Testis (tissue), 3 donors: ENCODE results near the gene VWF. TPM values are rescaled to one million over a fixed set of nuclear protein-coding genes. Genes with fewer than 3 reads are reported as not detected.

Experiments
- DNase-seq: peaks from one replicate; pipeline ENCODE4 v3.0.0-alpha.2; 2019
- H3K27ac ChIP-seq, 2 donors: fragments of 200-600 bp; sonication (generic); one replicate each; pipeline ENCODE4 v1.5.1; 2019
- H3K27me3 ChIP-seq: fragments of 200-600 bp; sonication (generic); one replicate; pipeline ENCODE4 v1.5.1; 2019
- H3K36me3 ChIP-seq: fragments of 200-600 bp; sonication (generic); one replicate; pipeline ENCODE4 v1.5.1; 2017; ENCODE audit warnings: low read depth; ENCODE audit errors: missing control alignments
- H3K4me1 ChIP-seq: fragments of 200-600 bp; sonication (generic); one replicate; pipeline ENCODE4 v1.5.1; 2019
- H3K4me3 ChIP-seq, 2 donors: fragments of 200-600 bp; sonication (generic); one replicate each; pipeline ENCODE4 v1.5.1; 2017 to 2019
- H3K9me3 ChIP-seq: fragments of 200-600 bp; sonication (generic); one replicate; pipeline ENCODE4 v1.5.1; 2017
- CTCF ChIP-seq, 3 experiments: fragments of 450-650 bp in 2 of 3; fragments of 200-600 bp in 1 of 3; sonication (generic) in 1 of 3; IDR thresholded peaks; one replicate each; pipeline ENCODE4 v1.5.1; 2016 to 2019; ENCODE audit warnings: antibody characterized with exemption in 3 of 3, mild to moderate bottlenecking in 2 of 3, moderate library complexity in 1 of 3
- POLR2A ChIP-seq: fragments of 450-650 bp; IDR thresholded peaks from one replicate; pipeline ENCODE4 v1.6.1; 2017; ENCODE audit warnings: antibody characterized with exemption, mild to moderate bottlenecking, moderate library complexity
- WGBS, 2 donors: methylation state at CpG; one replicate each; pipeline ENCODE4 v1.1.5; 2018; 5-methylcytosine and 5-hydroxymethylcytosine counted together
- intact Hi-C: fragments of 100-400 bp; cut with DNase I; formaldehyde crosslinking; loops from one replicate; pipeline ENCODE4 v1.15.1; 2023; ENCODE audit warnings: low total_unique reads
- polyA plus RNA-seq: library from polyadenylated mRNA; stranded (reverse); fragments of 350-450 nt; fragmentation: Illumina TruSeq; extraction: RNeasy Lipid Tissue Mini Kit (QIAGEN cat#74804); gene quantifications from one replicate; pipeline ENCODE4 v1.2.3, GENCODE V29; 2014; ENCODE audit warnings: low read depth, low replicate concordance; ENCODE audit not compliant: insufficient read depth
- total RNA-seq, 2 donors: library from RNA; depleted of rRNA; stranded (reverse); fragments of >200 nt; gene quantifications; one replicate each; pipeline ENCODE4 v1.2.3, GENCODE V29; 2016

VWF gene
- total and polyA plus RNA-seq, 3 donors from 2014 or later: 68.3 to 86.2 (median 83.7) TPM

- intact Hi-C loops: no loop called here
- TF ChIP-seq POLR2A: no peak
- no peak for TF ChIP-seq CTCF (IDR thresholded peaks at IDR 0.05)
- no peak overlapping the region for H3K27ac ChIP-seq
- WGBS, 2 donors: 96% methylated on average over 2 of the region's 2 CpGs
- DNase-seq: no peak
- H3K4me3 ChIP-seq: no peak overlapping the region
- no peaks in the 10 kb centered on the region for H3K27me3 ChIP-seq
- H3K4me1 ChIP-seq: no peaks in the 10 kb centered on the region
- no peaks in the 10 kb centered on the region for H3K36me3 ChIP-seq
- H3K9me3 ChIP-seq: no peaks in the 10 kb centered on the region
Measured at GRCh38 chr12:5902736-5903135, 221.7 kb downstream of the VWF start.

- Histone ChIP-seq H3K4me3 (no peak overlapping the region), H3K4me1 (no peaks in the 10 kb centered on the region), H3K36me3 (no peaks in the 10 kb centered on the region), H3K9me3 (no peaks in the 10 kb centered on the region), H3K27me3 (no peaks in the 10 kb centered on the region), H3K27ac (no peak overlapping the region)
- 93% methylated on average over 6 of the region's 6 CpGs for WGBS, 2 donors
- DNase-seq: no peak
- intact Hi-C loops: no loop called here
- TF ChIP-seq CTCF (IDR thresholded peaks at IDR 0.05): no peak
- no peak for TF ChIP-seq POLR2A
Measured at GRCh38 chr12:5901416-5901815, 223.1 kb downstream of the VWF start.

- Histone ChIP-seq H3K4me3 (no peak overlapping the region), H3K27me3 (no peaks in the 10 kb centered on the region), H3K9me3 (no peaks in the 10 kb centered on the region), H3K4me1 (no peaks in the 10 kb centered on the region), H3K27ac (no peak overlapping the region), H3K36me3 (no peaks in the 10 kb centered on the region)
- intact Hi-C loops: no loop called here
- DNase-seq: no peak
- 49 to 53% methylated on average over 15 of the region's 15 CpGs for WGBS, 2 donors
- no peak for TF ChIP-seq CTCF (IDR thresholded peaks at IDR 0.05)
- TF ChIP-seq POLR2A: no peak
Measured at GRCh38 chr12:5900533-5901205, 223.8 kb downstream of the VWF start.

GRCh38 chr12:5900076-5900475, 224.4 kb downstream of the VWF start:
- intact Hi-C loops: no loop called here
- 61 to 64% methylated on average over 4 of the region's 4 CpGs for WGBS, 2 donors
- Histone ChIP-seq H3K36me3 (no peaks in the 10 kb centered on the region), H3K27ac (no peak overlapping the region), H3K9me3 (no peaks in the 10 kb centered on the region), H3K4me3 (no peak overlapping the region), H3K27me3 (no peaks in the 10 kb centered on the region), H3K4me1 (no peaks in the 10 kb centered on the region)
- no peak for TF ChIP-seq CTCF (IDR thresholded peaks at IDR 0.05)
- TF ChIP-seq POLR2A: no peak
- no peak for DNase-seq

- H3K36me3 ChIP-seq: no peaks in the 10 kb centered on the region
- H3K4me3 ChIP-seq: no peak overlapping the region
- no peaks in the 10 kb centered on the region for H3K27me3 ChIP-seq
- H3K4me1 ChIP-seq: no peaks in the 10 kb centered on the region
- no peaks in the 10 kb centered on the region for H3K9me3 ChIP-seq
- TF ChIP-seq POLR2A: no peak
- DNase-seq: no peak
- intact Hi-C loops: no loop called here
- WGBS, 2 donors: 72 to 76% methylated on average over 3 of the region's 3 CpGs
- H3K27ac ChIP-seq: no peak overlapping the region
Measured at GRCh38 chr12:5899675-5900074, 224.8 kb downstream of the VWF start.
